OCI-LY3 (cell line): ENCODE data around the gene MNAT1.
"Not testable (repeated sequence)": the region's sequence is repeated elsewhere in the genome, so short reads cannot be mapped to it uniquely, and the experiment has no call there.

ENCODE experiments used
- H2AFZ ChIP-seq: fragments of 200-600, 300-600 bp; shearing (Covaris generic); 2 replicates; pipeline ENCODE4 v1.6.0; 2014; ENCODE audit warnings: antibody characterized with exemption, low read depth, low read length
- H3K27ac ChIP-seq: fragments of 200-600, 300-600 bp; sonication (generic); 2 replicates; pipeline ENCODE4 v1.5.1; 2014; ENCODE audit warnings: mild to moderate bottlenecking, low read length, moderate library complexity, mixed read lengths
- H3K27me3 ChIP-seq: fragments of 200-600, 300-600 bp; sonication (generic); 2 replicates; pipeline ENCODE4 v1.6.1; 2014; ENCODE audit warnings: low read depth, low read length, mixed read lengths
- H3K36me3 ChIP-seq: fragments of 200-600, 300-600 bp; sonication (generic); replicated peaks from 2 replicates; pipeline ENCODE3; 2014; ENCODE audit warnings: low read depth, low read length, mixed read lengths
- H3K4me1 ChIP-seq: fragments of 300-600, 200-600 bp; sonication (generic); 2 replicates; pipeline ENCODE4 v1.6.1; 2014; ENCODE audit warnings: low read length, mixed read lengths
- H3K4me2 ChIP-seq: fragments of 200-600, 300-600 bp; sonication (generic); 2 replicates; pipeline ENCODE4 v1.6.1; 2014; ENCODE audit warnings: low read length, mixed read lengths
- H3K4me3 ChIP-seq: fragments of 300-600, 200-600 bp; sonication (generic); 2 replicates; pipeline ENCODE4 v1.5.1; 2014; ENCODE audit warnings: antibody characterized with exemption, mild to moderate bottlenecking, low read length, moderate library complexity
- H3K79me2 ChIP-seq: fragments of 300-600, 200-600 bp; shearing (Covaris generic); 2 replicates; pipeline ENCODE4 v1.6.1; 2014; ENCODE audit warnings: mild to moderate bottlenecking, low read length, mixed read lengths
- H3K9ac ChIP-seq: fragments of 300-600, 200-600 bp; shearing (Covaris generic); 2 replicates; pipeline ENCODE4 v1.6.0; 2014; ENCODE audit warnings: mild to moderate bottlenecking, low read length, moderate library complexity
- H3K9me3 ChIP-seq: fragments of 200-600, 300-600 bp; shearing (Covaris generic); 2 replicates; pipeline ENCODE4 v1.6.1; 2014; ENCODE audit warnings: low read length, mixed read lengths; ENCODE audit not compliant: insufficient read depth
- H4K20me1 ChIP-seq: fragments of 200-600, 300-600 bp; sonication (generic); 2 replicates; pipeline ENCODE4 v1.6.1; 2016; ENCODE audit warnings: low read length, mixed read lengths; ENCODE audit not compliant: insufficient read depth
- EZH2phosphoT487 ChIP-seq: fragments of 200-600 bp; shearing (Covaris generic); IDR thresholded peaks from 2 replicates; pipeline ENCODE4 v1.6.1; 2018; ENCODE audit warnings: antibody characterized with exemption, mixed run types, low read depth
- TF ChIP-seq, protein P1 (sequence below): fragments of 200-600, 300-600 bp; sonication (generic); IDR thresholded peaks from 2 replicates; pipeline ENCODE4 v1.5.1; 2014; ENCODE audit warnings: antibody characterized with exemption, low read length, low read depth

Gene MNAT1

DNA sequence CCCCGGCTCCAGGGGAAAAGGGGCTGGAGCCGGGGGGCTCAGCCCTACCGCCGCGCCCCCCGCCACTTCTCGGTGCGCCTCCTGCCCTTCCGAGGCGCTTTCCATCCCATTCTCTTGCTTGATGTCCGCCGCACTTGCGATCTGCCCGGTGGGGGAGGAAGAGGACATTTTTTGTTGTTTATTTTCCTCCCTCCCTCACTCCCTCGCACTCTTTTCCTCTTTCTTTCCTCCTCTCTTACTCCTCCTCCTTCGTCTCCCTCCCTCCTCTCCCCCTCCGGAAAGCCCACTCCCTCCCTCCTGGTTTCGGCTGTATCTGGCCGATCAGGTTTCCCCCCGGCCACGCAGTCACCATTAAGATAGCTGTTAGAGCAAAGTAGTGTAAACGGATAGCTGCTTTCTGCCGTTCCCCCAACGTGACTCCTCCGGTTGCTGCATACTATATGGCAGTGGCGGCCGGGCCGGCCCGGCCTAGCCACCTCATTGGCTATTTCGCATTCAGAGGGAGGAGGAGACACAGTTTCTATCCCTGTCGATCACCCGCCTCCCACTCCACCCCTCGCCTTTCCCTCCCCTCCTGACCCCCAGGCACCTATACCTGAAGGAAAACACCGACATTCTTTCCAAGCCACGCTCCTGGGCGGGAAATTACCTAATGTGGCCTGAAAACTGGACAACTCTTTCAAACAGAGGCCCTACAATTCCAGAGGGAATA lies 10.5 kb upstream of the MNAT1 start, which contains the start of gene SIX4:
SIX4 (minus strand) TSS at position 445 of the 712 bp plus-strand sequence; CDS start at position 168, 277 bp downstream.
- H3K4me3 ChIP-seq = peak within 1 kb of the TSS; percentile 89
- no peaks in the 10 kb centered on the region for H3K9me3 ChIP-seq
- TF ChIP-seq, protein P1, sequence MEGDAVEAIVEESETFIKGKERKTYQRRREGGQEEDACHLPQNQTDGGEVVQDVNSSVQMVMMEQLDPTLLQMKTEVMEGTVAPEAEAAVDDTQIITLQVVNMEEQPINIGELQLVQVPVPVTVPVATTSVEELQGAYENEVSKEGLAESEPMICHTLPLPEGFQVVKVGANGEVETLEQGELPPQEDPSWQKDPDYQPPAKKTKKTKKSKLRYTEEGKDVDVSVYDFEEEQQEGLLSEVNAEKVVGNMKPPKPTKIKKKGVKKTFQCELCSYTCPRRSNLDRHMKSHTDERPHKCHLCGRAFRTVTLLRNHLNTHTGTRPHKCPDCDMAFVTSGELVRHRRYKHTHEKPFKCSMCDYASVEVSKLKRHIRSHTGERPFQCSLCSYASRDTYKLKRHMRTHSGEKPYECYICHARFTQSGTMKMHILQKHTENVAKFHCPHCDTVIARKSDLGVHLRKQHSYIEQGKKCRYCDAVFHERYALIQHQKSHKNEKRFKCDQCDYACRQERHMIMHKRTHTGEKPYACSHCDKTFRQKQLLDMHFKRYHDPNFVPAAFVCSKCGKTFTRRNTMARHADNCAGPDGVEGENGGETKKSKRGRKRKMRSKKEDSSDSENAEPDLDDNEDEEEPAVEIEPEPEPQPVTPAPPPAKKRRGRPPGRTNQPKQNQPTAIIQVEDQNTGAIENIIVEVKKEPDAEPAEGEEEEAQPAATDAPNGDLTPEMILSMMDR = no peak
- no peak for TF ChIP-seq EZH2phosphoT487
- H3K27ac ChIP-seq = 0 out of 2 replicates have a peak within 1 kb of the TSS, but pooled peaks have one; percentile 0
- H3K79me2 ChIP-seq = no peaks in the 10 kb centered on the region
- H2AFZ ChIP-seq = peak within 1 kb of the TSS; percentile 87
- peak within 1 kb of the TSS; percentile 75 for H3K9ac ChIP-seq
- H3K4me1 ChIP-seq = peaks cover 10% of the 10 kb centered on the region
- peak within 1 kb of the TSS; percentile 87 for H3K4me2 ChIP-seq
- H3K27me3 ChIP-seq = 0 out of 2 replicates have a peak, but pooled peaks cover 12% of the 10 kb centered on the region
- H3K36me3 ChIP-seq = peaks cover 6% of the 10 kb centered on the region
- no peaks in the 10 kb centered on the region for H4K20me1 ChIP-seq

DNA sequence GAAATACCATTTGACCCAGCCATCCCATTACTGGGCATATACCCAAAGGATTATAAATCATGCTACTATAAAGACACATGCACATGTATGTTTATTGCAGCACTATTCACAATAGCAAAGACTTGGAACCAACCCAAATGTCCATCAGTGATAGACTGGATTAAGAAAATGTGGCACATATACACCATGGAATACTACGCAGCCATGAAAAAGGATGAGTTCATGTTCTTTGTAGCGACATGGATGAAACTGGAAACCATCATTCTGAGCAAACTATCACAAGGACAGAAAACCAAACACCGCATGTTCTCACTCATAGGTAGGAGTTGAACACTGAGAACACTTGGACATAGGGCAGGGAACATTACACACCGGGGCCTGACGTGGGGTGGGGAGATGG lies 3.3 kb upstream of the MNAT1 start:
- H2AFZ ChIP-seq, H3K4me3 ChIP-seq, H3K9me3 ChIP-seq, H3K4me2 ChIP-seq, H3K9ac ChIP-seq, H3K27ac ChIP-seq, H3K36me3 ChIP-seq, H4K20me1 ChIP-seq: not testable (repeated sequence)
- Histone ChIP-seq H3K4me1 (peaks cover 13% of the 10 kb centered on the region), H3K27me3 (peaks cover 10% of the 10 kb centered on the region; the same call in 1 of the 2 replicates), H3K79me2 (peaks cover 17% of the 10 kb centered on the region)

DNA sequence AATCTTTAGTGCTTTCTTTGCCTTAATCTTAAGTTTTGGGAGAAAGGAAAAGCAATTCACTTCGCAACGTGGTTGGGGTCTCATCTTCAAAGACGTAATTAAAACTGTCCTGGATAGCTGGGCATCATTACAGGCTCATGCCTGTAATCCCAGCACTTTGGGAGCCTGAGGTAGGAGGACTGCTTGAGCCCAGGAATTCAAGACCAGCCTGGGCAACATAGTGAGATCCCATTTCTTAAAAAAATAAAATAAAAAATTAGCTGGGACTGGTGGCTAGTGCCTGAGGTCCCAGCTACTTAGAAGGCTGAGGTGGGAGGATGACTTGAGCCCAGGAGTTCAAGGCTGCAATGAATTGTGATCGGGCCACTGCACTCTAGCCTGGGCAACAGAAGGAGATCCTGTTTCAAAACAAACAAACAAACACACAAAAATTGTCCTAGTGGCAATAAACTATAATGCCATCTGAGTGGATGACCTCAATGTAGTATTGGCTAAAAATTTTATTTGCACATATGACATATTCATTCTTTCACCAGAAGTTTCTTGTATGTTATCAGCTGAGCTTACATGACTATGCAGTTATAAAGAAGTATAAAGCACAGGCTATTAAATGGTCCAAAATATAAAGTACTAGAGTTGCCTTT lies 1.6 kb upstream of the MNAT1 start:
- Histone ChIP-seq H3K9ac (no peak overlapping the region), H4K20me1 (0 out of 2 replicates have a peak, but pooled peaks cover 5% of the 10 kb centered on the region), H3K79me2 (peaks cover 32% of the 10 kb centered on the region), H3K27ac (no peak overlapping the region), H3K27me3 (no peaks in the 10 kb centered on the region; the same call in 1 of the 2 replicates), H3K4me3 (no peak overlapping the region), H3K4me1 (peaks cover 15% of the 10 kb centered on the region), H3K36me3 (no peaks in the 10 kb centered on the region), H3K4me2 (no peak overlapping the region), H2AFZ (no peak overlapping the region), H3K9me3 (no peaks in the 10 kb centered on the region)
- no peak for TF ChIP-seq EZH2phosphoT487
- TF ChIP-seq, protein P1 = no peak

DNA sequence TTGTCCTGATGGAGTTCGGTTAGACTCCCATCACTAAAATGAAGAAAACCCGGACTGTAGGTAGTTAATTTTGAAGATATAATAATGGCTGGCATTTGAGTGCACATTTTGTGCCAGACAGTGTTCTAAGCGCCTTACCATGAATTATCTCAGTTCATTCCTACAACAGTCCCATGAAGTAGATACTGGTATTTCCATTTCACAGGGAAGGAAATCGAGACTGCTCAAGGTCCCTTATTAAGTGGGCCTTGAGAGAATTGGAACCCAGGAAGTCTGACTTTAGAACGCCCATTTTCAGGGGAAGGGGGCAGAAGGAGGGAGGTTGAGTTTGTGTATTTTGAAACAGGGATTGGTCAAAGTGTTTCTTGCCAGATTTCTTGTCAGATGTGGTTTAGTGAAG lies 855 bp downstream of the MNAT1 start:
- Histone ChIP-seq H3K27ac (no peak overlapping the region), H3K79me2 (peaks cover 55% of the 10 kb centered on the region), H3K36me3 (no peaks in the 10 kb centered on the region), H3K27me3 (no peaks in the 10 kb centered on the region), H3K4me2 (peak overlapping the region; percentile 90), H3K9ac (peak overlapping the region; percentile 79), H2AFZ (no peak overlapping the region), H4K20me1 (peaks cover 10% of the 10 kb centered on the region; the same call in 1 of the 2 replicates), H3K4me1 (peaks cover 15% of the 10 kb centered on the region), H3K4me3 (peak overlapping the region; percentile 85), H3K9me3 (no peaks in the 10 kb centered on the region)
- TF ChIP-seq EZH2phosphoT487 = no peak
- TF ChIP-seq, protein P1 = no peak
